Muscle layer of colon (tissue), 2 donors: ENCODE results near the gene DEPDC5.
A peak's percentile ranks its signal among the peaks of the same experiment; 100 is the strongest.
"Not testable (repeated sequence)": the region's sequence is repeated elsewhere in the genome, so short reads cannot be mapped to it uniquely, and the experiment has no call there.

Experiments used
- H3K27ac ChIP-seq: one replicate; pipeline ENCODE4 v1.7.0; 2013; ENCODE audit warnings: low read depth, mild to moderate bottlenecking, low read length, moderate library complexity
- H3K27me3 ChIP-seq, 2 donors: one replicate each; pipeline ENCODE4 v1.7.0; 2013; ENCODE audit warnings: low read length in 2 of 2, mild to moderate bottlenecking in 2 of 2; ENCODE audit not compliant: insufficient read depth in 2 of 2, control insufficient read depth in 1 of 2
- H3K36me3 ChIP-seq: one replicate; pipeline ENCODE4 v1.7.0; 2013; ENCODE audit warnings: mild to moderate bottlenecking, low read length; ENCODE audit not compliant: insufficient read depth
- H3K4me1 ChIP-seq: one replicate; pipeline ENCODE4 v1.7.0; 2013; ENCODE audit warnings: mild to moderate bottlenecking, low read length; ENCODE audit not compliant: insufficient read depth
- H3K4me3 ChIP-seq, 2 donors: one replicate each; pipeline ENCODE4 v1.7.0; 2013; ENCODE audit warnings: low read length in 2 of 2, low read depth in 1 of 2, mild to moderate bottlenecking in 1 of 2, moderate library complexity in 1 of 2
- H3K9ac ChIP-seq: one replicate; pipeline ENCODE4 v1.7.0; 2013; ENCODE audit warnings: low read length
- H3K9me3 ChIP-seq: one replicate; pipeline ENCODE4 v1.7.0; 2013; ENCODE audit warnings: mild to moderate bottlenecking, low read length
- donor health status: abdominal sarcoma.
- donor health status: Adenocarcinoma of cecum.

Gene DEPDC5

DNA sequence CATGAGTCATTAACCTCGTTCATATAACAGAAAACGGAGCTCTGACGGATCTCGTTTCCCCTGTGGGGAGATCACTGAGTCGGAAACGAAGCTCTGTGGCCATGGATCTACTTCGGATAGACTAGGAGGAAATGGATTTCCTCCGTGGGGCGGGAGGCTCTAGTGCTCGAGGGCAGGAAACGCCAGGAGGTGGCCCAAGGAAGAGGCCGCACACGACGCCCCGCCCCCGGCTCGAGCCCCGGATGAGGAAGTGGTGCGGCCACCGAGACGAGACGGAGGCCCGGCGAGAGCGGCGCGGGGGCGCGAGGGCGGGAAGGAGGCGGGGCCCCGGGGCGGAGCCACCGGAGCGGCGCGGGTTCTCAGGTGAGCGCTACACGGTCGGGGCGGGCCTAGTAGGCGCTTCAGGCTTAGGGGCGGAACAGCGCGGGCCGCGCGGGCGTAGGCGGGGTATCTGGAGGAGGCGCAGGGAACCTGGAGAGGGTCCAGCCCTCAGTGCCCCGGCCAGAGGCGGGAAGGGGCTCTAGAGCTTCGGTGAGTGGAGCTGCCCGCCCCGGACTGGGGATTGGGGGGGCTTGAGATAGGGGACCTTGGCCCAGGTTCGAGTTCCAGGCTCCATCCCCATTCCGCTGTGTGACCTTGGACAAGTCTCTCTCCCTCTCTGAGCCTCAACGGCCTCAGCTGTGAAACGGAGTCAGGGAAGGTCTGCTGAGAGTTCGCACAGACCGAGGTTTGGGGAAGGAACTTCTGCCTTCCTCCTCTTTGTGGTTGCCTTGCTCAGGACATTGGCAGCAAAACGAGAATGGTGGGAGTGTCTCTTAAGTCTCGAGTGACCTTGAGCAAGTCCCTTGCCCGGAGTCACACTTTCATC, at the start of gene DEPDC5:
DEPDC5 (plus strand) TSS at position 386 of the 868 bp plus-strand sequence. CDS start 903 bp downstream, outside the sequence.
- peak within 1 kb of the TSS; percentile 77 to 84 for H3K4me3 ChIP-seq
- no peaks in the 10 kb centered on the region for H3K27me3 ChIP-seq
- peak within 1 kb of the TSS; percentile 89 for H3K27ac ChIP-seq
- no peaks in the 10 kb centered on the region for H3K9me3 ChIP-seq
- H3K9ac ChIP-seq, result peak within 1 kb of the TSS; percentile 93
- H3K36me3 ChIP-seq, result no peaks in the 10 kb centered on the region
- peaks cover 34% of the 10 kb centered on the region for H3K4me1 ChIP-seq

DNA sequence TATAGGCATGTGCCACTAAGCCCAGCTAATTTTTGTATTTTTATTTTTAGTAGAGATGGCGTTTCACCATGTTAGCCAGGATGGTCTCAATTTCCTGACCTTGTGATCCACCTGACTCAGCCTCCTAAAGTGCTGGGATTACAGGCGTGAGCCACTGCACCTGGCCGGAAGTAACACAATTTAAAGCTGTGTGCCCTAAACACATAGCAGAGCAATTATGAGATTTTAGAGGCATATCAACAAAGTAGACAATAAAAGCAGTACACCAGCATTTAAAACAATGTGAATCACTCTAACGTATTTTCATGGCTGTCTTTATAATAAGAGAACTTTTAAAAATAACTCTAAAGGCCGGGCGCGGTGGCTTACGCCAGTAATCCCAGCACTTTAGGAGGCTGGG, 46.3 kb upstream of the DEPDC5 start:
- Histone ChIP-seq H3K9me3 (no peaks in the 10 kb centered on the region), H3K4me3 (no peak overlapping the region), H3K27me3 (no peaks in the 10 kb centered on the region), H3K4me1 (no peaks in the 10 kb centered on the region), H3K9ac (no peak overlapping the region), H3K36me3 (peaks cover 32% of the 10 kb centered on the region), H3K27ac (no peak overlapping the region)

DNA sequence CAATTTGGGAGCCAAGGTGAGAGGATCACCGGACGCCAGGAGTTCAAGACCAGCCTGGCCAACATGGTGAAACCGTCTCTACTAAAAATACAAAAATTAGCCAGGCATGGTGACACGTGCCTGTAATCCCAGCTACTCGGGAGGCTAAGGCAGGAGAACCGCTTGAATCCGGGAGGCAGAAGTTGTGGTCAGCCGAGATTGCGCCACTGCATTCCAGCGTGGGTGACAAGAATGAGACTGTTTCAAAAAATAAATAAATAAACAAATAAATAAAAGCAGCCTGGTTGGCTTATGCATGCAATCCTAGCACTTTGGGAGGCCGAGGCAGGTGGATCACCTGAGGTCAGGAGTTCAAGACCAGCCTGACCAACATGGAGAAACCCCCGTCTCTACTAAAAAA, 42.6 kb upstream of the DEPDC5 start:
- not testable (repeated sequence) for H3K27me3 ChIP-seq, H3K27ac ChIP-seq, H3K9ac ChIP-seq, H3K9me3 ChIP-seq, H3K4me1 ChIP-seq, H3K4me3 ChIP-seq
- H3K36me3 ChIP-seq, result peaks cover 35% of the 10 kb centered on the region

DNA sequence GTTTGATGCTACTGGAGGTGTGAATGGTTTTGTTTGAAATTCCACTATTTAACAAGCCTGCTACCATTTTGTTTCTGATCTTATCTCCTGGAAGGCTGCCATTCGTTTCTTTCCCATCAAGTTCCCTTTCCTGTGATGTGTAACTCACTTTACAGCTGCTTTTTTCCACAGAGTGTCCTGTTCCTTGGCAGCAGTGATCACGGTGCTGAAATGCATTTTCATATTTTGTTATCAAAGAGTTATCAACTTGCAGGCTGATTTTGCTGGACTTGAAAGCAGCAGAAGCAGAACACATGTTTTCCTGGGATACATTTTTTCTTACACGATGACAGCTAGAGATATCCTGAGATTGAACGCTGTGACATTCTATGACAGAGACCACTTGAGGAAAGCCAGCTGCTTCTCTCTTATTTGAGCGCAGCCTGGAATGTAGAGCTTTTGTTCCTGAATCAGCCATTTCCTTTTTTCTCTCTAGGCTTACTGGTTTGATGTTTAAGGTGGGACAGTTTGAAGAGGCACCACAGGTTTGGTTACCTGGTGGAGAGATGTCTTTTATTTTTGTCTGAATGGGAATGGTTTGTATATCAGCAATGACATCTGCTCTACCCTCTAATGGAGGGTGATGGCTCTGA, 38.6 kb upstream of the DEPDC5 start:
- H3K27me3 ChIP-seq, result no peaks in the 10 kb centered on the region
- no peak overlapping the region for H3K4me3 ChIP-seq
- no peaks in the 10 kb centered on the region for H3K9me3 ChIP-seq
- H3K9ac ChIP-seq, result no peak overlapping the region
- no peaks in the 10 kb centered on the region for H3K4me1 ChIP-seq
- no peak overlapping the region for H3K27ac ChIP-seq
- H3K36me3 ChIP-seq, result peaks cover 45% of the 10 kb centered on the region

DNA sequence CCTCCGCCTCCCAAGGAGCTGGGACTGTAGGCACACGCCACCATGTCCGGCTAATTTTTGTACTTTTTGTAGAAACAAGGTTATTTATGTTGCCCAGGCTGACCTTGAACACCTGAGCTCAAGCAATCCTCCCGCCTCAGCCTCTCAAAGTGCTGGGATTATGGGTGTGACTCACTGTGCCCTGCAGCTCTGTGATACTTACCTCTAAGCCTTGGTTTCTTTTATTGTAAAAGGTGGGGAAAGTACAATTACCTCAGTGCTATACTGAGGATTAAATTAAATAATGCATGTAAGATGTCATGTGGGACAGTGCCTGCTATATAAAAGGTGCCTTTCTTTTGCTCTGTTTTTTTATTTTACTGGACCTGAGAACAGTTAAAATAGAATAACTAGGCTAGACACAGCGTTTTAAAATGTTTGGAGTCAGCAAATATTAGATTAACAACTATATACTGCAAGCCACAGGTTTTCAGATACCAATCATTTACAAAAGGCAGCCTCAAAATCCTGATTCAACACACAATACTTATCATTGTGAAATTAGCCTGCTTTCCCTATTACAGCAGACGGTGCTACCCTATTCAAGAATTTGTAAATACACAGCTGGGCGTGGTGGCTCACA, 33.9 kb upstream of the DEPDC5 start:
- Histone ChIP-seq H3K9ac (no peak overlapping the region), H3K27me3 (no peaks in the 10 kb centered on the region), H3K27ac (no peak overlapping the region), H3K4me1 (no peaks in the 10 kb centered on the region), H3K36me3 (peaks cover 37% of the 10 kb centered on the region), H3K4me3 (no peak overlapping the region), H3K9me3 (no peaks in the 10 kb centered on the region)

DNA sequence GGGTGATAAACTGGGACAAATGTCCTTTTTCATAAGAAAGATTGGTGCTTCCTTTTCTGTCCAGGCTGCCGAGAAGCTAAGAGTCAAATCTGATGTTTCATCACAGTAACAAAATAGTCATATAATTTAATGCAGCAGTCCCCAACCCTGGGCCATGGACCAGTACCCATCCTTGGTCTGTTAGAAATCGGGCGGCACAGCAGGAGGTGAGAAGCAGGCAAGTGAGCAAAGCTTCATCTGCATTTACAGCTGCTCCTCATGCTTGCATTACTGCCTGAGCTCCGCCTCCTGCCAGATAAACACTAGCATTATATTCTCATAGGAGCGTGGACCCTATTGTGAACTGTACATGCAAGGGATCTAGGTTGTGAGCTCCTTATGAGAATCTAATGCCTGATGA, 30.1 kb upstream of the DEPDC5 start:
- H3K4me3 ChIP-seq, result no peak overlapping the region
- no peaks in the 10 kb centered on the region for H3K9me3 ChIP-seq
- H3K4me1 ChIP-seq, result no peaks in the 10 kb centered on the region
- H3K27ac ChIP-seq, result no peak overlapping the region
- H3K9ac ChIP-seq, result no peak overlapping the region
- peaks cover 15% of the 10 kb centered on the region for H3K36me3 ChIP-seq
- H3K27me3 ChIP-seq, result no peaks in the 10 kb centered on the region

DNA sequence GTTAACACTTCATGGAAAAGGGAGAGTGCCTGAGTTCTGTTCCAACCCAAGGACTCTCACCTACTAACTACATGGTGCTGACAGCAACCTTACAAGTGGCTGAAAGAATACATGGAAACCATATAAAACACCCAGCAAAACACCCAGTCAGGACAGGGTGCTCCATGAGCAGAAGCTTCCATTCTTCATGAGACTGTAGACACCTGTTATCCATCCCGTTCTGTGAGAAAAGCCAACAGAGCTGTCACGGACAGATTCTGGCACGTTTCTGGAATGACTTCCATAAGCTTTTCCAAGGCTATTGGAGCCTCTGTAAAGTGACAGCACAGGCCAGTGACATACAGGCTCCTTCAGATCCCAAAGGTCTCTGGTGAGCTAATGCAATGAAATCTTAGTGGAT, 27.1 kb upstream of the DEPDC5 start:
- H3K36me3 ChIP-seq, result peaks cover 15% of the 10 kb centered on the region
- H3K4me3 ChIP-seq, result no peak overlapping the region
- no peaks in the 10 kb centered on the region for H3K27me3 ChIP-seq
- H3K4me1 ChIP-seq, result no peaks in the 10 kb centered on the region
- H3K9ac ChIP-seq, result no peak overlapping the region
- no peak overlapping the region for H3K27ac ChIP-seq
- H3K9me3 ChIP-seq, result no peaks in the 10 kb centered on the region

DNA sequence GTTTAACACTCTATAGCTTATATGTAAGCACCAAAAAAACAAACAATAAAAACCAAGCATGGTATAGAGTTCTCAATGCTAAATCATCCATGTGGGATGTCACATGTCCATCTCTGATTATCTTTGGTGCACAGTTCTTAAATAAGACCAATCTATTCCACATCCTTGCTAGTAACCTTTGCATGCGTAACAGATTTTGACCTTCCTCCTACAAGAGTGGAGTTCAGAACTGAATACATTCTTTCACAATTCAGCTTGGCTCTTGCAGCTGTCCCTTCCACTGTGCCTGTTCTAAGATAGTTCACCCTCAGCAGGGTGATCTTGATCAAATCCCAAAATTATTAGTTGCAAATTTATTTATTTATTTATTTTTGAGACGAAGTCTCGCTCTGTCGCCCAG, 25.0 kb upstream of the DEPDC5 start:
- Histone ChIP-seq H3K4me1 (no peaks in the 10 kb centered on the region), H3K9ac (no peak overlapping the region), H3K9me3 (no peaks in the 10 kb centered on the region), H3K4me3 (no peak overlapping the region), H3K36me3 (peaks cover 3% of the 10 kb centered on the region), H3K27ac (no peak overlapping the region), H3K27me3 (no peaks in the 10 kb centered on the region)

DNA sequence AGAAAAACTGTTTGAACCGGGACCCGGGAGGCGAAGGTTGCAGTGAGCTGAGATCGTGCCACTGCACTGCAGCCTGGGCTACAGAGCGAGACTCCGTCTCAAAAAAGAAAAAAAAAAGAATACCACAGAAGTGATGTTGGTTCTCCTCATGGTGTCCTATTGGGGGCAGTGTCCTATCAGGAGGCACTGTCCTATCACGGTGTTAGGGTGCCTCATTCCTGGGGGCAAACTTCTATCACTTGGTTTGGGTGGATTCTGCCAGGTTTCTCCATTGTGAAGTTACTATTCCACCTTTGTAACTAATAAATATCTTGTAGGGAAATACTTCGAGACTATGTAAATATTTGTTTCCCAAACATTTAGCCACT, 23.5 kb upstream of the DEPDC5 start:
- Histone ChIP-seq H3K27me3 (no peaks in the 10 kb centered on the region), H3K9ac (no peak overlapping the region), H3K27ac (no peak overlapping the region), H3K4me1 (no peaks in the 10 kb centered on the region), H3K4me3 (no peak overlapping the region), H3K36me3 (no peaks in the 10 kb centered on the region), H3K9me3 (no peaks in the 10 kb centered on the region)

DNA sequence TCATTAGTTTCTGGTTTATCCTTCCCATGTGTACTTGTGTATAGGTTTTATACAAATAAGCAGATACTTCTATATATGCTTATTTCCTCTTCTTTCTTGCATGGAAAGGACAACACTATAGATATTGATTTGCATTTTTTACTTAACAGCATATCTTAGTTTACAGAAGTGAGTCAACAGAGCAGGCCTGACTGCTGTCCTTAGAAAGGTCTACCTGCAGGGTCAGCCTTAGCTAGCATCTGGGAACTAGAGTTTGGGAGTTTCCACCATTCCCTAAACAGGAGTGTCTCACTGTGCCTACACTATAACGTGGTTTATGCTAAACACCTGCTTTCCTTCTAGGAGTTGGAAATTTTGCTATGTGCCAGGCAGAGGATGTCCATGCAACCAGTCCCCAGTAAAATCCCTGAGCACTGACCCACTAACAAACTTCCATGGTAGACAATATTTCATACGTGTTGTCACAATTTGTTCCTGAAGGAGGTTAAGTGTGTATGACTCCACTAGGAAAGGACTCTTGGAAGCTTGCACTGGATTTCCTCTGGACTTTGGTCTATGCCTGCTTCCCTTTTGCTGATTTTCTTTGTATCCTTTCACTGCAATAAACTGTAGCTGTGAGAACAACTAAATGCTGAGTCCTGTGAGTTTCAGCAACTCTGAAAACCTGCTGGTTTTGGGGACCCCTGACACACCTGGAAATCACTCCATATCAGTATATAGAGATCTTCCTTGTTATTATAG, 21.6 kb upstream of the DEPDC5 start:
- Histone ChIP-seq H3K4me1 (no peaks in the 10 kb centered on the region), H3K27me3 (no peaks in the 10 kb centered on the region), H3K4me3 (no peak overlapping the region), H3K27ac (no peak overlapping the region), H3K9me3 (no peaks in the 10 kb centered on the region), H3K9ac (no peak overlapping the region), H3K36me3 (peaks cover 3% of the 10 kb centered on the region)

DNA sequence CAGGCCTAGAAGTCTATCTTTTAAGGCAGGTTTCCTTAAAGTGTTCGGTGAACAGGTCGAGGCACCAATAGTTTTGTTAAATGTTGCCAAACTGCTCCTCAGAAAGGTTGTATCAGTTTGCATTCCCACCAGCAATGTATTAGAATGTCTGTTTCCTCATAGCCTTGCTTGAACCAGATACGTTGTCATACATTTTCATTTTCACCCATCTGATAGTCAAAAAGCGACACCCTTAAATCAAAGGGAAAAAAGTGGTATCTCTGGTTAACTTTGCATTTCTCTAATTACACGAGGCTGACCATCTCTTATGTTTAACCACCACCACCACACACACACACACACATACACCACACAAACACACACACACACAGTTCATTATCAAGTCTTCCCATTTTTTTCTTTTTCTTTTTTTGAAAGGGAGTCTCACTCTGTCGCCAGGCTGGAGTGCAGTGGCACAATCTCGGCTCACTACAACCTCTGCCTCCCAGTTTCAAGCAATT, 20.2 kb upstream of the DEPDC5 start:
- Histone ChIP-seq H3K27ac (no peak overlapping the region), H3K9ac (no peak overlapping the region), H3K4me1 (no peaks in the 10 kb centered on the region), H3K9me3 (no peaks in the 10 kb centered on the region), H3K27me3 (no peaks in the 10 kb centered on the region), H3K4me3 (no peak overlapping the region), H3K36me3 (peaks cover 9% of the 10 kb centered on the region)
